ENCODE data around the gene TEKTIP1.
"Not testable (repeated sequence)": the region's sequence is repeated elsewhere in the genome, so short reads cannot be mapped to it uniquely, and the experiment has no call there.

Gene TEKTIP1

GRCh38 chr19:3557461-3558248 lies 18.7 kb downstream of the TEKTIP1 start, which contains the start of gene MFSD12:
Gene MFSD12, minus strand, starts transcription at chr19:3557586. Its CDS starts 183 bp downstream, at chr19:3557403.
- DNase-seq (ENCODE audit: low spot score), result peak; percentile 87

GRCh38 chr19:3563709-3564524 lies 24.9 kb downstream of the TEKTIP1 start:
- DNase-seq (ENCODE audit: low spot score), result no peak

- no peak for DNase-seq (ENCODE audit: low spot score)
These were observed 26.2 kb downstream of the TEKTIP1 start for GRCh38 chr19:3565139-3565538.

GRCh38 chr19:3570042-3570441 lies 31.1 kb downstream of the TEKTIP1 start:
- DNase-seq (ENCODE audit: low spot score), result not testable (repeated sequence)

- DNase-seq (ENCODE audit: low spot score), result no peak
These were observed 31.6 kb downstream of the TEKTIP1 start for GRCh38 chr19:3570606-3571011.

GRCh38 chr19:3572132-3572854 lies 33.3 kb downstream of the TEKTIP1 start:
- peak; percentile 99 for DNase-seq (ENCODE audit: low spot score)

GRCh38 chr19:3572855-3573161 lies 33.8 kb downstream of the TEKTIP1 start, which contains the start of gene HMG20B:
Gene HMG20B, plus strand, starts transcription at chr19:3572944. Its CDS starts 366 bp downstream, at chr19:3573310.
- DNase-seq (ENCODE audit: low spot score), result no peak

GRCh38 chr19:3573162-3573857 lies 34.3 kb downstream of the TEKTIP1 start:
- DNase-seq (ENCODE audit: low spot score), result no peak

GRCh38 chr19:3573858-3574637 lies 35.1 kb downstream of the TEKTIP1 start:
- peak; percentile 75 for DNase-seq (ENCODE audit: low spot score)

GRCh38 chr19:3575260-3575741 lies 36.3 kb downstream of the TEKTIP1 start:
- DNase-seq (ENCODE audit: low spot score), result no peak

- no peak for DNase-seq (ENCODE audit: low spot score)
These were observed 37.1 kb downstream of the TEKTIP1 start for GRCh38 chr19:3575949-3576673.

- no peak for DNase-seq (ENCODE audit: low spot score)
These were observed 37.9 kb downstream of the TEKTIP1 start for GRCh38 chr19:3576696-3577443.

GRCh38 chr19:3577723-3578344 lies 38.9 kb downstream of the TEKTIP1 start:
- no peak for DNase-seq (ENCODE audit: low spot score)

- no peak for DNase-seq (ENCODE audit: low spot score)
These were observed 39.4 kb downstream of the TEKTIP1 start for GRCh38 chr19:3578390-3578789.

- peak; percentile 63 for DNase-seq (ENCODE audit: low spot score)
These were observed 41.4 kb downstream of the TEKTIP1 start for GRCh38 chr19:3580156-3580934.

- not testable (repeated sequence) for DNase-seq (ENCODE audit: low spot score)
These were observed 42.8 kb downstream of the TEKTIP1 start for GRCh38 chr19:3581792-3582191.

GRCh38 chr19:3584036-3584802 lies 45.2 kb downstream of the TEKTIP1 start:
- DNase-seq (ENCODE audit: low spot score), result not testable (repeated sequence)
